ENCODE results near the gene THSD4.

THSD4 gene

DNA sequence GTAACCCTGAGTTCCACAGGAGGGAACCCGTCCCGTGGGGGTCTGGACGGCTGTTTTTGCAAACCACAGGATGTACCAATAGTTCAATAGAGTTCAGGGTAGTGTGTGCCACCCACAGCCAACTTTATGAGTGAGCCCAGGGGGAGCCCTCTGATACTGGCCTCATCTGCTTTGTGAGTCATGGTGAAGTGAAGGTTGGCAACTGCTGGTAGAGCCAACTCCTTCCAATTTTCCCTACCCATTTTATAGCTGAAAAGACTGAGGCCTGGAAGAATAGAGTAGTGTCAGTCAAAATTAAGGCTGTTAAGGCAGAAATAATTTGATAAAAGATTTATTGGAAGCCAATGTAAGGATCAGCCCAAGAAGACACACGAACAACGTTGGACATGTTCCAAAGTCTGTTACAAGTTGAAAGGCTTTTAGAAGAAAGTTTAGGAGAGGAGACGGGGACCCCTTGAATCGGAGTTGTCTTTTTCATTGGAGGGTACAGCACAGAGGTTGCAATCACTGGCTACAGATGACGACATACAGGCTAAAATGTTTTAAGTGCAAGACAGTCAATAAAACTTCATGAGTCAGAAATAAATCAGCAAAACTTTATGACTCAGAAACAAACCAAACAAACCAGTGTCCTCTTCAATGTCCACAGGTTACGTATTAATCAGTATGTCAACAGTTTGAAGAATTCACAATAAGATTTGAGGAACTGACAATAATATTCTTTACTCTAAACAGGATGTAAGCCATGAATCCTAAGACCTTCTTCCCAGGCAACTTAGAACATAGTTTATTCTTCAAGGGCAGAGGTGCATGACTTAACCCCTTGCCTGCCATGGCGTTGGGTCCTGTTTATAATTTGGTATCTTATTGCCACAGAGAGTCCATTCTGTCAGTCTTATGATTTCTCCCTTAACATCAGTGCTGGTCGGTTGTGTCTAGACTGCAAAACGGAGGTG, 632.1 kb downstream of the THSD4 start:
- DNase-seq: no peak

DNA sequence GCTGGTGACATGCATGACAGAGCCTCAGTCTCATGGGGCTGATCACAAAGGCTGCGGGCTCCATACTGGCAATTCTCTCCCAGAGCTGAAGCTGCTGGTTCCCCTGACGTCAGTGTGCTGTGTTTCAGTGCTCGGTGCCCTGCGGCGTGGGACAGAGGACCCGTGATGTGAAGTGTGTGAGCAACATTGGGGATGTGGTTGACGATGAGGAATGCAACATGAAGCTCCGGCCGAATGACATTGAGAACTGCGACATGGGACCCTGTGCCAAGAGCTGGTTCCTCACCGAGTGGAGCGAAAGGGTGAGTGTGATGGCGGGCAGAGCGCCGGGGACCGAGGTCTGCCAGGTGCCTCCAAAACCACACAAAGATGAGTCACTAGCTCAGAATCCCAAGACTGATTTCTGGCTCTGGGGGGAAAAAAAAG, 633.0 kb downstream of the THSD4 start:
- no peak for DNase-seq

DNA sequence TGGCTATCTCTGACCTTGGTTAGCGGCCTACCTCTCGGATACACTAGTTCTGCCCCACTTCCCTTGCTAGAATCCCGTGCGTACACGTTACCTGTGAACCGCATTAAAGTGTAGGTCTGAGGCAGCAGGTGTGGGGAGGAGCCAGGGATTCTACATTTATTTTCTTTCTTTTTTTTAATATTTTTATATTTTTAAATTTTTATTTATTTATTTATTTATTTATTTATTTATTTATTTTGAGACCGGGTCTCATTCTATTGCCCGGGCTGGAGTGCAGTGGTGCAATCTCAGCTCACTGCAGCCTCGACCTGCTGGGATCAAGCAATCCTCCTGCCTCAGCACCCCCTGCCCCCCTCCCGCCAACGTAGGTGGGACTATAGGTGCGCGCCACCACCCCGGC, 634.2 kb downstream of the THSD4 start:
- no peak for DNase-seq

DNA sequence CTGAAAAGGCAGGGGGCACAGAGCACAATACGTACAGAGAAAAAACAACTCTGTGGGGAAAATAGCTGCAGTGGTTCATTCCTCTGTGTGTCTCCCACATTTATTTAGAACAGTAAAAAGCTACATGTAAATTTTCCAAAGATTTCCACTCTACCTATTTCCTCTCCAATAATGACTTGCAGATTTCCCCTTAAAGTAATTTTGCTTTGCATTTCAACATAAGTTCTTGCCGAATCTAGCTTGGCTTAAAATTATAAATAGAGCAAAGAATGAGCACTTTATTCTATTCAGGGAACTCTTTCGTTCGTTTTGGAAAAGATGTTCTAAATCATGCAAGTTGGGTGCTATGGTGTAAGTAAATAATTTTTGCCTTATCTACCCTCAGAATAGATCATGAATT, 636.9 kb downstream of the THSD4 start:
- no peak for DNase-seq

DNA sequence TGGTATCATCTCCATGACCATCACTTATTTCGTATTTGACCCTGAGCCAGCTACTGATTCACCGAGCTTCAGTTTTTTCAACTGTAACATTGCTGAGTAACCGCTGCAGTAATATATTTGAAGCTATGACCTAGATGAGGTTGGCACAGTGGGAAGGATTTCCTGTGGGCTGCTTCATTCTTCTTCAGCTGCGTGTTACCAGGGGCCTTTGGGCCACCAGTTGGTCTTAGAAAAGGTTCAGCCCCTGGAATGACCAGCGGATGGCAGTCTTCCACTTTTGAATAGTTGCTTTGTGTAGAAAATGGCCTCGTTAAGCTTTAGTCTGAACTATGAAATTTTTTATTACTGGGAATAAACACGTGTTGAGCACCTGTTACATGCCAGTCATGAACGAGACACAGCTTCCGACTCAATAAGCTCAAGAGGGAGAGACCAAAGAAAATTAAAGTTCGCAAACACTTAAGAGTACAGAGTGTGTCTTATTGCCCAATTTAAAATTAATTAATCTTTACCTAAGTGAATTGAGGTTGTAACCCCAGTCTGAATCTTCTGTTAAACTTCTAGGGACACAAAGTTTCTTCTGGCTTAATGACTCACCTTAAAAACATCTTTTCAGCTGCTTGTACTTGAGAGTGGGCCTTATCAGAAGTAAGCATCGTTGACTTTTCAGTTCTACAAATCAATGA, 637.5 kb downstream of the THSD4 start:
- DNase-seq: no peak

DNA sequence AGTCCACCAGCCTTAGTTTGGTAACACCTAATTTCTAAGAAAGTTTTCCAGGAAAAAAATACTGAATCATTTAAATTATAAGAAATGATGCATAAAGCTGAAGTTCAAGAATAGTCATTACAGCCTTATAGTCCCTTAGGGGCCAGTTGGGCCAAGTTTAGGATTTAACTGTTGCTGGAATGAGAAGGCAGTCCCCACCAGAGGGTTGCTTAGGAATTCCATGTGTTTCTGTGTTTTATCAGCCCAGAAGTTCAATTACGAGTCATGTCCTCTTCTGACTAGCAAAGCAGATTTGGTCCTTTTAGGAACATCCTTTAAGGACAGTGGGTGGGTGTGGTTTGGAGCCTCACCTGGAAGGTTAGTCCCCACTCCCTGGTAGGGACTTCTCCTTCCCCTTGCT, 638.1 kb downstream of the THSD4 start:
- no peak for DNase-seq

DNA sequence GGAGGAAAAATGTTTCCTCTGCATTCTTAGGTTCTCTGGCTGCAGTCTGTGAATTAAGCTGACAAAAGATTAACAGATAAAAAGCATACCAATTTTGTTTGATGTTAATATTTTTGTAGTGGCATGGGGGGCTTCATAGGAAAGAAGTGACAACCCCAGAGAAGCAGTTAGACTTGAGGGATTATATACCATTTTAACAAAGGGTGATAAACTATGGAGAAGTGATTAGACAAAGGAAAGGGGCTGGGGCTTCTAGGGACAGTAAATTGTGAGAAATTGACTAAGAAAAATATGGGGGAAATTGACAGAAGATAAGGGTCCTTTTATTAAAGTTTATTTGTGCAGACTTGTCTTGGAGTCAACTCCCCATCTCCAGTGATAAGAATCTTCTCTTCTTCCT, 639.4 kb downstream of the THSD4 start:
- DNase-seq: no peak

DNA sequence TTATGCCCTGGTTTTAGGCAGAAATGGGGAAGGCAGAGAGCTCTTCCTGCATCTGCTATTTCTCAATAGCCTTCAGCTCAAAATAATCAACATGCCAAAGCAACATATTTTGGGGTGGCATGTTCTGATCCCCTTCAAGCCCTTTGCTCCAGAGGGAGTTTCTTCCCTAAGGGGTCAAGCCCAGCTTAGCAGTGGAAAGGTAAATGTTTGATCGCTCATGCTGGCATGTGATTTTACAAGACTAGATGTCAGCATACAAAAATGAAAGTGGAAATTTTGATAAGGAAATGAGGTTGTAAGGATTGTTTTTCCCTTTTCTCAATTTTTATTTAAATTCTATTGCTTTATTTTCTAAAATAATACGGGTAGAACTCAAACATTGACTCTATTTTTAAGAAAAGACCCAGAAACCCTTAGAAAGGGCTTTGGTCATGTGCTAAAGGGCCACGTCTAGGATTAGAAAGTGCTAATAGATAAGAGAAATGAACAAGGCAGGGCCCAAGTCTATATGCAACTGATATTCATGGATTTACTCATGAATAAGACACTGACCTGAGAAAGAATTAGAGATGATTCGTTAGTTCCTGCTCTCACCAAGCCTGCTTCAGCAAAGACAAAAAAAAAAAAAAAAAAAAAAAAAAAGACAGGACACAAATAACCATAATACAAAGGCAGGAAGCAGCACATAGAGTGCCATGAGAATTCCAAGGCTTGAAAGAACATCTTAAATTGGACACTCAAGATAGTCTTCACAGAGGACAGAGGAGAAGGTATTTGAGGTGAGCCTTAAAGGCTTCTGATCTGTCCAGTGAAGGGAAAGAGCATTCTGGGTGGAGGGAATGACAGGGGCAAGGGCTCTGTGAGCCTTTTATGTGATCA, 640.1 kb downstream of the THSD4 start:
- no peak for DNase-seq

DNA sequence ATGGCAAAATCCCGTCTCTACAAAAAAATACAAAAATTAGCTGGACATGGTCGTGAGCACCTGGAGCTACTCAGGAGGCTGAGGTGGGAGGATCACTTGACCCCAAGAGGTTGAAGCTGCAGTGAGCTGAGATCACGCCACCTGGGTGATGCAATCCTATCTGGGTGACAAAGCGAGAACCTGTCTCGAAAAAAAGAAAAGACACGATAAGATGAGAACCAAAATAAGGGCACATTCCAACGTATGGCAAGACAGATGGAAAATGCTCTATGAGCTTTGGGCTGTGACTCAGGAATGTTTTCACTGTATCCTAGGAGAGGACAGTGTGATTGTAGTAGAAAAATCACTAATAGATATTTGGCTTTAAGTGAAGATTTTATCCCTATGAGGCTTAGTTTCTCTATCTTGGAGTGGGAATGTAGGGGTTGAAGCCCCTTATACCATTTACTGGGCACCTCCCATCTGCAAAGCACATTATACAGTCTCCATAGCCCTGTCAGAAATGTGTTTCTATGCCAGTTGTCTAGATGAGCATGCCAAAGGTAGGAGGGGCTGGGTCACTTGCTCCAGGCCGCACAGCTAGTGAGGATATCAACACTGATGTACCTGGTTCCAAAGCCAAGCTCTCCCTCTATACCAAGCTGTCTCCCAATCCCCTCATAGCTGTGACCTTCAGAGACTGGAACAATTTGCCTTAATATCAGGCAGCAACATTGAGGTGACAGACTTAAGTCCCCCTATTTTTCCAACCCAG, 641.5 kb downstream of the THSD4 start:
- DNase-seq: no peak

DNA sequence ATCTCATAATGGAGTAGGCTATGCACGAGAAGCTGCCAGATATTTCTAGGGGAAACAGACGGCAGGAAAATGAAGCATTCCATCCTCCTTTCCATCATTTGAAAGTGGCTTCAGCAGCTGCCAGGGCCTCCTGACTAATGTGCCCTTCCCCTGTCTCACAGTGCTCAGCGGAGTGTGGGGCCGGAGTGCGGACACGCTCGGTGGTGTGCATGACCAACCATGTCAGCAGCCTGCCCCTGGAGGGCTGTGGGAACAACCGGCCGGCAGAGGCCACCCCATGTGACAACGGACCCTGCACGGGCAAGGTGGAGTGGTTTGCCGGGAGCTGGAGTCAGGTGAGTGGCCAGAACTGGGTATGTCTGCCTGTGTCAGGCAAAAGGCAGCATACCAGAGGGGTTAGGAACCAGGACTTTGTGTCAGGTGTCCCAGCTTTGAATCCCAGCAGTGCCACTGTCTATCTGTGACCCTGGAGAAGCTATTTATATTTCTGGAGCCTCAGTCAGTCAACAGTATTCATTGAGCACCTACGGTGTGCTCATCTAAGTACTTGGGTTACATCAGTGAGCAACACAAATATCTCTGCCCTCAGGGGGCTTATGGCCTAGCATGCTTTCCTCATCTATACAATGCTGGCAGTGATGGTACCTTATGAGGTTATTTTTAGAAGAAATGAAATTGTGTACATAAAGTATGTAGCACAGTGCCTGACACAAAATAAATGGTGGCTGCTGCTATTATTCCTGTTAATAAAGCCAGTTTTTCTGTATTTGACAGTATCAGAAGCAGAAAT, 642.7 kb downstream of the THSD4 start:
- DNase-seq: no peak

DNA sequence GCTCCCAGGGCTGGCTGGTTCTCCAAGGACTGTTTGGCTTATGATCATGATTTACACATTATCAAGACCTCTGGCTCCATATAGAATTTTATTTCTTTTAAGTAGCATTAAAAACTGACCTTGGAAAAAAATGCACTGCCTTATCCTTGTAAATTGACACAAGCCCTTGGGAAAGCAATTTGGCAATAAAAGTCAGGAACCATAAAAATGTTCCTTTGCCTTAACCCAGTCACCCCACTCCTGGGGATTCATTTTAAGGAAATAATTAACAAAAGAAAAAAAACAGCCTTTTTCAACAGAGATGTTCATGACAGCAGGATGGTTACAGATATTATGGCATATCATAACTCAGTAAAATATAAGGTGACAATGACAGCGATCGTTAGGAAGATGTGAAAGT, 643.4 kb downstream of the THSD4 start:
- DNase-seq: no peak

DNA sequence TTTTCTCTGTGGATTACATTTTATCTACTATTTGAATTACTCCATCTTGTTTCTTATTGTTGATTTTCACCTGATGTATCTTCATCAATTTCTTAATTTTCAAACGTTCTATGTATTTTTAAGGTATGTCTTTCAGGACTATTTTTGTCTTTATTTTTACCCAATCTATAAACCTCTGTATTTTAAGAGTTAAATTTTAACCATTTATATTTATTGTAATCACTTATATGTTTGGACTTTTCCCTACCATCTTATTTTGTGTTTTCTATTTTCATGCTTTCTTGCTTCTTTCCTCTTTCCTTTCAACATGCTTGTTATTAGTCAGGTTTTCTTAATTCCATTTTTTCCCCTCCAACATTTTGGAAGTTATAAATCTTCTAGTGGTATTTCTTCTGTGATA, 645.6 kb downstream of the THSD4 start:
- no peak for DNase-seq

DNA sequence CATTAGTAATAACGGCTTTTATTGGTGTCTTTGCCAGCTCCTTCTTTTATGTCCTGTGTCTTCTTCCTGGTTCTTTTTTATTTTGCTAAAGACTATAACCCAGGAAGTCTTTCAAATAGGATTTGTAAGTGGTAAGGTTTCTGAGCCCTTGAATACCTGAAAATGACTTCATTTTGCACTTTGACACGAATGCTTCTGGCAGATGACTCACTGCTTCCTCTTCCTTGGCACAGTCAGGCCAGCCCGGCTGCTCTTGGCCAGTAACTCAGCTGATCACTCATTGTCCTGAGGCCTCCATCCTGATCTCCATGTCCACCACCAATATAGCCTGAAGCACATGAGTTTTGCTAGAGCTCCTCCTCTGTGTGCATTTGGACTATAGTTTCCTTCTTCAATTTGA, 646.4 kb downstream of the THSD4 start:
- no peak for DNase-seq

DNA sequence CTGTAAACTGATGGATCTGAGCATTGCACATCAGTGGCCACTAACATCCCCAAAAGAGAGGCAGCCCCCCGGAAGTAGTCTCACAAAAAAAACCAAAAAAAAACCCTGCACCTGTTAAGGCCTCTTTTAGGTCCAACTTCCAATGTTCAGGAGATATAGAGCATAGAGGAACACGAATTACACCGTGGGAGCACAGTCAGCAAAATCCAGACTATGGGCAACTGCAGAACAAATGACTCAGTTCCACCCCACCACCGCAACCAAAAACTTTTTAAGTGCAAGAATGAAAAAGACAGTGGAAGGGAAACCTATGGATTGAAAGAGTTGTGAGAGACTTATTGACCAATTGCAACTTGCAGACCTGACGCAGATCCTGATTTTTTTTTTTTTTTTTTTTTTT, 652.9 kb downstream of the THSD4 start:
- no peak for DNase-seq

DNA sequence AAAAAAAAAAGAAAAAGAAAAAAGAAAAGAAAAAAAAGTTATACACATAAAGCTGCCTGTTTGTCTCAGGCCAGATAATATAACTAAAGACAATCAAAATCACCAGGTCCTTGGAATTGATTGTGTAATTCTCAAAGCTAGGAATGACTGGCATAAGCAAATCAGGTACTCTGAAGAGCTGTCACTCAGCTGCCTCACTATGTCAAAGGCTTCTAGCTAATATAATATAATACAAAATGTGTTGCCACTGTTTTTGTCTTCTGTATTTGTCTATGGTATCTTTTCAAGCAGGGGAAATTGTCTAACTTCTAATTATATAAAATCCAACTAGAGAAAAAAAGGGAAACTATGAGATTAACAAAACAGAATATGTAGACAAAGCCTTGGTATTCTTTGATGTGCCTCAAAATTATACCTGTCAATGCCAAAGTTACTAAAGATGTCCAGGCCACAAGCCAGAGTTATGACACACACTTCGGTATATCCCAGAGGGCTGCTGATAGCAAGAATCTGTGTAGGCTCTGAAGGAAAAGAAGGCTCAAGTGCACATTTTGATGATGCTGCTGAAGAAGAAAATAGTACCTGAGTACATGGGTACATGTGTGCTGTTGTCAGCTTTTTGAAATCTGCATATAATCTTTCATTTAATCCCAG, 658.1 kb downstream of the THSD4 start:
- DNase-seq: no peak

DNA sequence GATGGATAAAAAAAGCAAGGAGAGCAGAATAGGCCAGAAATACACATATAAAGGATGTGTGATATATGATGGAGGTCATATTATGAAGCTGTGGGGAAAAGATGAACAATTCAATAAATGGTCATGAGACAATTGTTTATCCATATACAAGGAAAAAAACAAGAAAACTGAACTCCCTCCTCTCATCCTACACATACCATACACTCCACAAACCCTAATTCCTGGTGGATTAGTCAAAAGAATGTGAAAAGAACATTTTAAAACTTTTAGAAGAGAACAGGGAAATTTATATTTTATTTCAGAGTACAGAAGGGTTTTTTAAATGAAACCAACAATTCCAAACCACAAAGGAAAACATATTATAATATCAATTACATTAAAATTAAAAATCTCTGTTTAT, 660.6 kb downstream of the THSD4 start:
- DNase-seq: no peak

DNA sequence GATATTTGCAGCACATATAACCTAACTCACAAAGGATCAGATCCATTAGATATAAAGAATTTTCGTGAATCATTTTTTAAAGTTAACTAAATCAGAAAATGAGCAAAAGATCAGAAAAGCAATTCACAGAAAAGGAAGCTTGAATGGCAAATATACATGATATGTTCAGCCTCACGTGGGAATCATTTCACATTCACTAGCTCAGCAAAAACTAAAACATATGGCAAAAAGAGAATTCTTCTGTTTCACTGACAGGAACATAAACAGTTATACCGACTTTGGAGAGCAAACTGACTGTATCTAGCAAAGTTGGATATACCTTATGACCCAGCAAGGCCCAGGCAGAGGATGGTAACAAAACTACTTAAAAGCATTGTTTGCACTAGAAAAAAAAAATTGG, 661.0 kb downstream of the THSD4 start:
- DNase-seq: no peak

DNA sequence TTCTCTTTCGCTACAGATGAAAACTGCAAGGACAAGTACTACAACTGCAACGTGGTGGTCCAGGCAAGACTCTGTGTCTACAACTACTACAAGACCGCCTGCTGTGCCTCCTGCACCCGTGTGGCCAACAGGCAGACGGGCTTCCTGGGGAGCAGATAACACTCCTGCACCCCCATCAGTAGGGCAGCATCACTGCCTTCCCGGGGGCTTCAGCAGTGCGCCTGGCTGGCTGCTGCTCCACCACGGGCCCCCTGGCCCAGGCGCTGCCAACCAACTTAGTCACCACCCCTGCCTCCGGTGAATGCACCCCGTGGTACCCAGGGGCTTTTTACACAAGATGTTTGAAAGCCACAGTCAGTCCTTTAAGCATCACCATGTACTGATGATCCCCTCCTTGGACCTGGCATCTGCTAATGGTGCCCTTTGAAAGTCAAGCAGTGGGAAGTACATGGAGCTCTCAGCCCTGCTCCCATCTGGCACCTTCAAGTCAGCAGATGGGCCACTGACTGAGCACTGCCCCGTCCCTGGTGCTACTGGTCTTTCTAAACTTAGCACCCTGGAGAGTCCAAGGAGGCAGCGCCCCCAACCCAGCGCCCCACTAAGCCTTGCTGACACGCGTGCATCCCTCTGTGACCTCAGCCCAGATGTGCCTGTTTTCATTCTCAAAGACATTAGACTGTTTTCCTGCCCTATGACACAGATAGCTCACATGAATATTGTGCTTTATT, 662.1 kb downstream of the THSD4 start:
- no peak for DNase-seq

DNA sequence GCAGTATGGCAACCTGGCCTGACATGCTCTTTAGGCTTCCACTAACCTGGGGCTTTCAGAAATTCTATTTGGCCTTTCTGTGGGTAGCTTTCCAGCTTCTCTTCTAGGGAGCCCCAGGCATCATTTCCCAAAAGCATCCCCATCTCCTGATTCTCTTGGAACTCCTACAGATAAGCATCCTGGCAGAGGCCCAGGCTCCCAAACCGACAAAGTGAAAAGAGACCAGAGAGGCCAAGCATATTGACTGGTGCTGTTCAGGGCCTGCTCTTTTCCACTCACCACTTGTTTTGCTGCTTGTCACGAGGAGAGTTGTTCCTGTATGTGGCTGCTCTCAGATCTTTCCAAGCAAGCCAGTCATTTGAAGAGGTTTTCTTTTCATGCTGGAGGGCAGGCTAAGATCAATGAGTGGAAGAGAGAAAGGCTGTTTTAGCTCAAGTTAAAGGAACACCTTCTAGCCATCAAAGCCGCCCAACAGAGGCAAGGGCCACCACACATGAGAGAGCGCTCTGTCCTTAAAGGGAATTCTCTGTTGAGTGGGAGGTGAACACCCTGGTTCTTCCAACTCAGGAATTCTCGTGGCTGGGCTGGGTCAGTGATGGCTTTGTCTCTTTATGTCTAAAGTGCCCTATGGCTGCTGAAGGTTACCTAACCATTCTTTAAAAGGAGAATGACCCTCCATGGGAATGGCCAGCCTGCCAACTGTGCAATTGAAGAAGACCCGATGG, 664.0 kb downstream of the THSD4 start:
- no peak for DNase-seq
